Osteocyte (in vitro differentiated cells): ENCODE data around the gene IDI2. TPM values are rescaled to one million over a fixed set of nuclear protein-coding genes. Genes with fewer than 3 reads are reported as not detected.
"Not testable (repeated sequence)": the region's sequence is repeated elsewhere in the genome, so short reads cannot be mapped to it uniquely, and the experiment has no call there.

Experiments
- DNase-seq: peaks from one replicate; pipeline ENCODE4 v3.0.0; 2021; ENCODE audit warnings: mixed read lengths; ENCODE audit not compliant: unreplicated experiment; ENCODE audit errors: extremely low spot score
- H3K27ac Mint-ChIP-seq: one replicate; pipeline ENCODE4 v1.8.0; 2021; ENCODE audit warnings: mild to moderate bottlenecking, mixed read lengths; ENCODE audit not compliant: unreplicated experiment
- H3K27me3 Mint-ChIP-seq: one replicate; pipeline ENCODE4 v1.8.0; 2021; ENCODE audit warnings: mixed read lengths; ENCODE audit not compliant: unreplicated experiment
- H3K36me3 Mint-ChIP-seq: one replicate; pipeline ENCODE4 v1.8.0; 2021; ENCODE audit warnings: mixed read lengths; ENCODE audit not compliant: unreplicated experiment
- H3K4me1 Mint-ChIP-seq: one replicate; pipeline ENCODE4 v1.8.0; 2021; ENCODE audit warnings: mixed read lengths; ENCODE audit not compliant: unreplicated experiment
- H3K4me3 Mint-ChIP-seq: one replicate; pipeline ENCODE4 v1.8.0; 2021; ENCODE audit warnings: mild to moderate bottlenecking, moderate library complexity, mixed read lengths; ENCODE audit not compliant: unreplicated experiment
- H3K9me3 Mint-ChIP-seq: one replicate; pipeline ENCODE4 v1.8.0; 2021; ENCODE audit warnings: mixed read lengths; ENCODE audit not compliant: unreplicated experiment
- CTCF ChIP-seq: fragments of 200-600 bp; sonication (generic); IDR thresholded peaks from 2 replicates; pipeline ENCODE4 v1.5.0; 2021; ENCODE audit warnings: antibody characterized with exemption, mild to moderate bottlenecking, moderate library complexity
- total RNA-seq: library from RNA; stranded (reverse); gene quantifications from 2 replicates; pipeline ENCODE4 v1.2.1, GENCODE V29; 2021

Gene IDI2
- total RNA-seq, 1 donor from 2014 or later: not detected

GRCh38 chr10:1068380-1069361 lies 43.0 kb upstream of the IDI2 start:
- no peaks in the 10 kb centered on the region for H3K9me3 Mint-ChIP-seq
- H3K27me3 Mint-ChIP-seq: no peaks in the 10 kb centered on the region
- TF ChIP-seq CTCF: no peak
- H3K27ac Mint-ChIP-seq: no peak overlapping the region
- no peak overlapping the region for H3K4me3 Mint-ChIP-seq
- no peak for DNase-seq
- peaks cover 17% of the 10 kb centered on the region for H3K36me3 Mint-ChIP-seq
- no peaks in the 10 kb centered on the region for H3K4me1 Mint-ChIP-seq

- not testable (repeated sequence) for H3K4me1 Mint-ChIP-seq, H3K27ac Mint-ChIP-seq, H3K4me3 Mint-ChIP-seq, H3K9me3 Mint-ChIP-seq, H3K27me3 Mint-ChIP-seq, DNase-seq
- peaks cover 13% of the 10 kb centered on the region for H3K36me3 Mint-ChIP-seq
Measured at GRCh38 chr10:1066734-1067133, 41.1 kb upstream of the IDI2 start.

GRCh38 chr10:1064964-1065247 lies 39.2 kb upstream of the IDI2 start:
- H3K4me1 Mint-ChIP-seq: peaks cover 6% of the 10 kb centered on the region
- no peak overlapping the region for H3K27ac Mint-ChIP-seq
- H3K36me3 Mint-ChIP-seq: peaks cover 15% of the 10 kb centered on the region
- TF ChIP-seq CTCF: no peak
- no peaks in the 10 kb centered on the region for H3K27me3 Mint-ChIP-seq
- H3K9me3 Mint-ChIP-seq: no peaks in the 10 kb centered on the region
- DNase-seq: no peak
- no peak overlapping the region for H3K4me3 Mint-ChIP-seq

GRCh38 chr10:1063232-1063865 lies 37.7 kb upstream of the IDI2 start:
- H3K9me3 Mint-ChIP-seq: no peaks in the 10 kb centered on the region
- H3K27ac Mint-ChIP-seq: no peak overlapping the region
- no peak for DNase-seq
- H3K27me3 Mint-ChIP-seq: no peaks in the 10 kb centered on the region
- peaks cover 15% of the 10 kb centered on the region for H3K36me3 Mint-ChIP-seq
- no peak for TF ChIP-seq CTCF
- H3K4me1 Mint-ChIP-seq: peaks cover 7% of the 10 kb centered on the region
- H3K4me3 Mint-ChIP-seq: no peak overlapping the region

GRCh38 chr10:1061930-1062774 lies 36.5 kb upstream of the IDI2 start:
- DNase-seq: no peak
- Mint-ChIP-seq H3K36me3 (peaks cover 15% of the 10 kb centered on the region), H3K27me3 (no peaks in the 10 kb centered on the region), H3K27ac (no peak overlapping the region), H3K4me3 (no peak overlapping the region), H3K9me3 (no peaks in the 10 kb centered on the region), H3K4me1 (peaks cover 18% of the 10 kb centered on the region)
- TF ChIP-seq CTCF: no peak
